ENCODE results near the gene GABRP.

GABRP gene

DNA sequence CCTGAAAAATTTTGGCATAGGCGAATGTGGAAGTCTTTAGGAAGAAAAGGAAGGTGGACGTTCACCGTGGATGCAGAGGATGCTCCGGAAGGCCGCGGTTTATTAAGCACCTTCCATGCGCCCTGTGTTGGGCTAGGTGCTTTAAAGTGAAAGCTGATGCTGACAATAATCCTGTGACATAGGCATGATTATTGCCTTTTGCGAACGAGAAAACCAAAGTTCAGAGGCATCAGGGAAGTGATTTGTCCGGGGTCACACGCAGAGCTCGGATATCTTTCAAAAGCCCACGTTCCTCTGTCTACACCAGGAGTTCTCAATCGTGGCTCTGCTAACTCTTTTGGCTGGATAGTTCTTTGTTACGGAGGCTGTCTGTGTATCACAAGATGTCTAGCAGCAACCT lies 12.0 kb upstream of the GABRP start:
- no peak for TF ChIP-seq YY1 (IDR thresholded peaks at IDR 0.05; ENCODE audit: low read depth)
- no peak for TF ChIP-seq TCF12 (IDR thresholded peaks at IDR 0.05; ENCODE audit: low read depth)
- TF ChIP-seq NFIC (IDR thresholded peaks at IDR 0.05): no peak
- no peak for TF ChIP-seq CEBPB (IDR thresholded peaks at IDR 0.05)
- TF ChIP-seq, protein P1, sequence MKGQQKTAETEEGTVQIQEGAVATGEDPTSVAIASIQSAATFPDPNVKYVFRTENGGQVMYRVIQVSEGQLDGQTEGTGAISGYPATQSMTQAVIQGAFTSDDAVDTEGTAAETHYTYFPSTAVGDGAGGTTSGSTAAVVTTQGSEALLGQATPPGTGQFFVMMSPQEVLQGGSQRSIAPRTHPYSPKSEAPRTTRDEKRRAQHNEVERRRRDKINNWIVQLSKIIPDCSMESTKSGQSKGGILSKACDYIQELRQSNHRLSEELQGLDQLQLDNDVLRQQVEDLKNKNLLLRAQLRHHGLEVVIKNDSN (IDR thresholded peaks at IDR 0.05): no peak
- TF ChIP-seq, protein P2, sequence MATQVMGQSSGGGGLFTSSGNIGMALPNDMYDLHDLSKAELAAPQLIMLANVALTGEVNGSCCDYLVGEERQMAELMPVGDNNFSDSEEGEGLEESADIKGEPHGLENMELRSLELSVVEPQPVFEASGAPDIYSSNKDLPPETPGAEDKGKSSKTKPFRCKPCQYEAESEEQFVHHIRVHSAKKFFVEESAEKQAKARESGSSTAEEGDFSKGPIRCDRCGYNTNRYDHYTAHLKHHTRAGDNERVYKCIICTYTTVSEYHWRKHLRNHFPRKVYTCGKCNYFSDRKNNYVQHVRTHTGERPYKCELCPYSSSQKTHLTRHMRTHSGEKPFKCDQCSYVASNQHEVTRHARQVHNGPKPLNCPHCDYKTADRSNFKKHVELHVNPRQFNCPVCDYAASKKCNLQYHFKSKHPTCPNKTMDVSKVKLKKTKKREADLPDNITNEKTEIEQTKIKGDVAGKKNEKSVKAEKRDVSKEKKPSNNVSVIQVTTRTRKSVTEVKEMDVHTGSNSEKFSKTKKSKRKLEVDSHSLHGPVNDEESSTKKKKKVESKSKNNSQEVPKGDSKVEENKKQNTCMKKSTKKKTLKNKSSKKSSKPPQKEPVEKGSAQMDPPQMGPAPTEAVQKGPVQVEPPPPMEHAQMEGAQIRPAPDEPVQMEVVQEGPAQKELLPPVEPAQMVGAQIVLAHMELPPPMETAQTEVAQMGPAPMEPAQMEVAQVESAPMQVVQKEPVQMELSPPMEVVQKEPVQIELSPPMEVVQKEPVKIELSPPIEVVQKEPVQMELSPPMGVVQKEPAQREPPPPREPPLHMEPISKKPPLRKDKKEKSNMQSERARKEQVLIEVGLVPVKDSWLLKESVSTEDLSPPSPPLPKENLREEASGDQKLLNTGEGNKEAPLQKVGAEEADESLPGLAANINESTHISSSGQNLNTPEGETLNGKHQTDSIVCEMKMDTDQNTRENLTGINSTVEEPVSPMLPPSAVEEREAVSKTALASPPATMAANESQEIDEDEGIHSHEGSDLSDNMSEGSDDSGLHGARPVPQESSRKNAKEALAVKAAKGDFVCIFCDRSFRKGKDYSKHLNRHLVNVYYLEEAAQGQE (IDR thresholded peaks at IDR 0.05; ENCODE audit: low read depth): no peak
- no peak for TF ChIP-seq TAF1 (IDR thresholded peaks at IDR 0.05; ENCODE audit: low read depth)
- TF ChIP-seq RAD21 (IDR thresholded peaks at IDR 0.05; ENCODE audit: low read depth): no peak
- TF ChIP-seq, protein P3, sequence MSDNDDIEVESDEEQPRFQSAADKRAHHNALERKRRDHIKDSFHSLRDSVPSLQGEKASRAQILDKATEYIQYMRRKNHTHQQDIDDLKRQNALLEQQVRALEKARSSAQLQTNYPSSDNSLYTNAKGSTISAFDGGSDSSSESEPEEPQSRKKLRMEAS (IDR thresholded peaks at IDR 0.05): no peak
- no peak for TF ChIP-seq EGR1 (IDR thresholded peaks at IDR 0.05)
- no peak for TF ChIP-seq EP300 (IDR thresholded peaks at IDR 0.05; ENCODE audit: borderline replicate concordance)
- no peak for TF ChIP-seq TEAD4 (IDR thresholded peaks at IDR 0.05)
- no peak for TF ChIP-seq FOXM1 (IDR thresholded peaks at IDR 0.05; ENCODE audit: borderline replicate concordance, low read depth)
- no peak for TF ChIP-seq ZBTB7A (IDR thresholded peaks at IDR 0.05; ENCODE audit: low read depth)
- no peak for TF ChIP-seq CREB1 (IDR thresholded peaks at IDR 0.05; ENCODE audit: low read depth)

DNA sequence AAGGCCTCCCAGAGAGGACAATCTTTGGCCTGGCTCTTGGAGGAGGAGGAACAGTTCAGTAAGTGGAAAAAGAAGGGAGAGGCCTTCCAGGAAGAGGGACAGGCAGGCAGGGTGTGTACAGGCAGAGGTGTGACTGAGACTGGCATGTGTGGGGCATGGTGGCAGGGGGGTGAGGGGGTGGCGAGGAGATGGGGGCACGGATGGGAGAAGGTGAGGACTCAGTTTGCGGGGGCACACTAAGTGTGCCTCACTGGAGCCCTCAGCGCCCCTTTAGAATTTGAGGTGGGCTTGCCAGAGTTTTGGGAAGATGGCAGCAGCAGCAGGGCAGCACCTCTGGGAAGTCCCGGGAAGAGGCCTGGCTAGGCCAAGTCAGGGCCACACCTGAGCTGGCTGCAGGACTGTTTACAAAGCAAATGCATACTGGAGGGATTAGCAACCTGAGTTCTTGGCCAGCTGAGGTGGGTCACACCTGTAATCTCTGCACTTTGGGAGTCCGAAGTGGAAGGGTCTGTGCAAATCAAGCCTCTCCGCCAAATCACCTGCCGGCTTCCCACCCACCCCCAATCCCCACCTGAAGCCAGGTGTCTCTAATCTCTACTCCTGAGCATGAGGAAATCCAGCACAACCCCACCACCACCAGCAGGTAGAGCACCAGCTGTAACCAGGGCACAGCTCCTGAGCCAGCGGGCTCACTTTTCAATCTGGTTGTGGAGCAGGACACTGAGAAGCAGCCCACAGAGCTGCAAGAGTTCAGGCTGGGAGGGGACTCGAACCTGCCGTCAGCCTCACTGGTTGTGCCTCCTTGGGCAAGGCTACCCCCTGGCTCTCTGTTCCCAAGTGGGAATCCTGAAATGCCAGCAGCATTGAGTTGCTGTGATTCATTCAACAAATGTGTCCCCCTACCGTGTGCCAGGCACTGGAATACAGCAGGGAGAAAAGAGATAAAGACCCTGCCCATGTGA lies 10.2 kb upstream of the GABRP start:
- TF ChIP-seq YY1 (IDR thresholded peaks at IDR 0.05; ENCODE audit: low read depth): no peak
- peak; percentile 65 for TF ChIP-seq TEAD4 (IDR thresholded peaks at IDR 0.05)
- TF ChIP-seq TCF12 (IDR thresholded peaks at IDR 0.05; ENCODE audit: low read depth): peak; percentile 47; the same call in 1 of the 2 replicates
- TF ChIP-seq NFIC (IDR thresholded peaks at IDR 0.05): 0 out of 2 replicates have a peak, but pooled peaks have one; percentile 36
- TF ChIP-seq, protein P3 (IDR thresholded peaks at IDR 0.05): no peak

DNA sequence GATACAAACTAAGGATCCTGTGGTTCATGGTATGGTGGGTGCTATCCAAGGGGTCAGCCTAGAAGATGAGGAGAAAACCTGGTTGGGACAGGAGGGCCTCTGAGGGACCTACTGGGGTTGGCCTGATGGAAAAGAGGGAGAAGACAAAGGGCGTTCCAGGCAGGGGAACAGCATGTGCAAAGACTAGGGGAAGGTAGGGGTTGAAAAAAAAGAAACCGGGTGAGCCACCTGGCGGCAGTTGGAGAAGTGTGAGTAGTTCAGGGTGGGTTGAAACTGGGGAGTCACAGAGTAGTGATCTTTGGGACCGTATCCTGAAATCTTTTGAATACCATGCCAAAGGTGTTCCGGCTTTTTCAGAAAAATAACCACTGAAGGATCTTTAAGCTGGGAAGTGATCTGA lies 8.7 kb upstream of the GABRP start:
- no peak for TF ChIP-seq TAF1 (IDR thresholded peaks at IDR 0.05; ENCODE audit: low read depth)
- TF ChIP-seq ZBTB7A (IDR thresholded peaks at IDR 0.05; ENCODE audit: low read depth): no peak
- no peak for TF ChIP-seq FOXM1 (IDR thresholded peaks at IDR 0.05; ENCODE audit: borderline replicate concordance, low read depth)
- TF ChIP-seq NFIC (IDR thresholded peaks at IDR 0.05): no peak
- no peak for TF ChIP-seq TEAD4 (IDR thresholded peaks at IDR 0.05)
- TF ChIP-seq YY1 (IDR thresholded peaks at IDR 0.05; ENCODE audit: low read depth): no peak
- TF ChIP-seq EGR1 (IDR thresholded peaks at IDR 0.05): no peak
- no peak for TF ChIP-seq EP300 (IDR thresholded peaks at IDR 0.05; ENCODE audit: borderline replicate concordance)
- TF ChIP-seq RAD21 (IDR thresholded peaks at IDR 0.05; ENCODE audit: low read depth): no peak

DNA sequence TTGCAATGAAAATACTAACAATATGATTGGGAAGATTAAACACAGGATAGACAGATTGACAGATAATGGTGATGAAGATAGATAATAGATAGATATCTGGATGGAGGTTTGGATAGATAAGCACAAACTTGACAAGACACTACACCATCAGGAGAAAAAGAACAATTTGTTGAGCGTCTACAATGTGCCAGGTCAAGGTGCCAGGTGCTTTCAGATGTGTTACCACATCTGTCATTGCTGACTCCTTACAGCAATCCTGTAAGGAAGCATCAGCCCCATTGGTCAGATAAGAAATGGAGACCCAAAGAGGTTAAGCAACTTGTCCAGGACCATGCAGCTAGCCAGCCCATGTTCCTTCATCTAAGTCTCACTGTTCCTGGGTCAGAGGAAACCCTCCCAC lies 1.6 kb upstream of the GABRP start:
- TF ChIP-seq EGR1 (IDR thresholded peaks at IDR 0.05) (no peak), TCF12 (IDR thresholded peaks at IDR 0.05; ENCODE audit: low read depth) (no peak), CEBPB (IDR thresholded peaks at IDR 0.05) (no peak), TAF1 (IDR thresholded peaks at IDR 0.05; ENCODE audit: low read depth) (no peak), RAD21 (IDR thresholded peaks at IDR 0.05; ENCODE audit: low read depth) (no peak), EP300 (IDR thresholded peaks at IDR 0.05; ENCODE audit: borderline replicate concordance) (no peak), FOXM1 (IDR thresholded peaks at IDR 0.05; ENCODE audit: borderline replicate concordance, low read depth) (no peak), ZBTB7A (IDR thresholded peaks at IDR 0.05; ENCODE audit: low read depth) (no peak), CREB1 (IDR thresholded peaks at IDR 0.05; ENCODE audit: low read depth) (no peak), NFIC (IDR thresholded peaks at IDR 0.05) (no peak), YY1 (IDR thresholded peaks at IDR 0.05; ENCODE audit: low read depth) (no peak), TEAD4 (IDR thresholded peaks at IDR 0.05) (no peak)
- TF ChIP-seq, protein P3 (IDR thresholded peaks at IDR 0.05): no peak
- TF ChIP-seq, protein P1 (IDR thresholded peaks at IDR 0.05): no peak
- TF ChIP-seq, protein P2 (IDR thresholded peaks at IDR 0.05; ENCODE audit: low read depth): no peak

DNA sequence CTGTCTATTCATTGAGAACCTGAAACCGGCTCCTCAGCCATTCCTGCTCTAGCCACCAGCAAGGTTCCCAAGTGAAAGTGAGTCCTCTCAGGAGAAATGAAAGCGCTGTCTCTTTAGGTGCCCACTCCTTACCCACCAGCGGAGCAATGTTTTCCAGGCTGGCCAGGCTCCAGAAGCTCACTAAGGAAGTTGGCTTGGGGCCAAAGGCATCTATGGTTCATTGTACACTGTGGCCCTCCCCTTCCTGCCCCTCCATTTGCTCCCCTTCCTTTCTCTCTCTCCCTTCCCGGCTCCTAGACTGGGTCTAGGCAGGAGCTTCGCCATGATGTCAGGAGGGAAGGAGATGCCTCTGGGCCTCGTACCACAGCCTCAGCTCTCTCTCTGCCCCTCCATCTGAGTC lies 1.1 kb upstream of the GABRP start:
- TF ChIP-seq ZBTB7A (IDR thresholded peaks at IDR 0.05; ENCODE audit: low read depth): no peak
- TF ChIP-seq NFIC (IDR thresholded peaks at IDR 0.05): peak; percentile 80
- TF ChIP-seq TCF12 (IDR thresholded peaks at IDR 0.05; ENCODE audit: low read depth): no peak

Data from Ishikawa (cell line).